Panc1 (cell line): ENCODE results near the gene APP.

Experiments
- POLR2AphosphoS5 ChIP-seq: IDR thresholded peaks from 2 replicates; pipeline ENCODE4 v1.6.1; 2012; ENCODE audit warnings: mild to moderate bottlenecking, low read depth, low read length, moderate library complexity
- SIN3A ChIP-seq: IDR thresholded peaks from 2 replicates; pipeline ENCODE4 v1.6.1; 2012; ENCODE audit warnings: low read depth, mild to moderate bottlenecking, low read length, moderate library complexity, borderline replicate concordance; ENCODE audit not compliant: insufficient read depth
- TF ChIP-seq, protein P1 (sequence below): fragments of 450-650 bp; IDR thresholded peaks from 2 replicates; pipeline ENCODE4 v1.5.1; 2017; ENCODE audit warnings: mild to moderate bottlenecking
- TF ChIP-seq, protein P2 (sequence below), 2 experiments: IDR thresholded peaks; 2 replicates each; pipeline ENCODE4 v1.6.1; 2011 to 2012; ENCODE audit warnings: low read depth in 2 of 2, control low read depth in 1 of 2, low read length in 1 of 2, mild to moderate bottlenecking in 1 of 2, moderate library complexity in 1 of 2; ENCODE audit not compliant: insufficient read depth in 1 of 2

DNA sequence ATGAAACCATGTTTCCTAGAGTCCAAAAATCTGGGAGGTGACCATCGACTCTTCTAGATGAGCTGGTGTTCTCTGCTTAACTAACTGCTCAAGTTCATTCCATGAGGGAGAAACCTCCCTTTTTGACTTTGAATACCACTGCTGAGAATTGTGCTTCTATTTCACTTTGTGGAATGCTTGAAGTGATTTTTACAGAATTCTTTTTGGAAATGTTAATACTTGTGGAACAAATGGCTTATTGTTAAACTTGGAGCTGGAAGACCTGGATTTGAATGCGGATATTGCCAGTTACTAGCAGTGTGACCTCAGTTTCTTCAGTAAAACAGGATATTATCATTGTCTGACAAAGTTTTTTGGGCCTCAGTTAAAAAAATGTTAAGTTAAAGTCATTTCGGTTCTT is 36.5 kb upstream of the APP start:
- TF ChIP-seq POLR2AphosphoS5 (no peak), SIN3A (no peak)
- TF ChIP-seq, protein P1, sequence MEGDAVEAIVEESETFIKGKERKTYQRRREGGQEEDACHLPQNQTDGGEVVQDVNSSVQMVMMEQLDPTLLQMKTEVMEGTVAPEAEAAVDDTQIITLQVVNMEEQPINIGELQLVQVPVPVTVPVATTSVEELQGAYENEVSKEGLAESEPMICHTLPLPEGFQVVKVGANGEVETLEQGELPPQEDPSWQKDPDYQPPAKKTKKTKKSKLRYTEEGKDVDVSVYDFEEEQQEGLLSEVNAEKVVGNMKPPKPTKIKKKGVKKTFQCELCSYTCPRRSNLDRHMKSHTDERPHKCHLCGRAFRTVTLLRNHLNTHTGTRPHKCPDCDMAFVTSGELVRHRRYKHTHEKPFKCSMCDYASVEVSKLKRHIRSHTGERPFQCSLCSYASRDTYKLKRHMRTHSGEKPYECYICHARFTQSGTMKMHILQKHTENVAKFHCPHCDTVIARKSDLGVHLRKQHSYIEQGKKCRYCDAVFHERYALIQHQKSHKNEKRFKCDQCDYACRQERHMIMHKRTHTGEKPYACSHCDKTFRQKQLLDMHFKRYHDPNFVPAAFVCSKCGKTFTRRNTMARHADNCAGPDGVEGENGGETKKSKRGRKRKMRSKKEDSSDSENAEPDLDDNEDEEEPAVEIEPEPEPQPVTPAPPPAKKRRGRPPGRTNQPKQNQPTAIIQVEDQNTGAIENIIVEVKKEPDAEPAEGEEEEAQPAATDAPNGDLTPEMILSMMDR = no peak
- TF ChIP-seq, protein P2, sequence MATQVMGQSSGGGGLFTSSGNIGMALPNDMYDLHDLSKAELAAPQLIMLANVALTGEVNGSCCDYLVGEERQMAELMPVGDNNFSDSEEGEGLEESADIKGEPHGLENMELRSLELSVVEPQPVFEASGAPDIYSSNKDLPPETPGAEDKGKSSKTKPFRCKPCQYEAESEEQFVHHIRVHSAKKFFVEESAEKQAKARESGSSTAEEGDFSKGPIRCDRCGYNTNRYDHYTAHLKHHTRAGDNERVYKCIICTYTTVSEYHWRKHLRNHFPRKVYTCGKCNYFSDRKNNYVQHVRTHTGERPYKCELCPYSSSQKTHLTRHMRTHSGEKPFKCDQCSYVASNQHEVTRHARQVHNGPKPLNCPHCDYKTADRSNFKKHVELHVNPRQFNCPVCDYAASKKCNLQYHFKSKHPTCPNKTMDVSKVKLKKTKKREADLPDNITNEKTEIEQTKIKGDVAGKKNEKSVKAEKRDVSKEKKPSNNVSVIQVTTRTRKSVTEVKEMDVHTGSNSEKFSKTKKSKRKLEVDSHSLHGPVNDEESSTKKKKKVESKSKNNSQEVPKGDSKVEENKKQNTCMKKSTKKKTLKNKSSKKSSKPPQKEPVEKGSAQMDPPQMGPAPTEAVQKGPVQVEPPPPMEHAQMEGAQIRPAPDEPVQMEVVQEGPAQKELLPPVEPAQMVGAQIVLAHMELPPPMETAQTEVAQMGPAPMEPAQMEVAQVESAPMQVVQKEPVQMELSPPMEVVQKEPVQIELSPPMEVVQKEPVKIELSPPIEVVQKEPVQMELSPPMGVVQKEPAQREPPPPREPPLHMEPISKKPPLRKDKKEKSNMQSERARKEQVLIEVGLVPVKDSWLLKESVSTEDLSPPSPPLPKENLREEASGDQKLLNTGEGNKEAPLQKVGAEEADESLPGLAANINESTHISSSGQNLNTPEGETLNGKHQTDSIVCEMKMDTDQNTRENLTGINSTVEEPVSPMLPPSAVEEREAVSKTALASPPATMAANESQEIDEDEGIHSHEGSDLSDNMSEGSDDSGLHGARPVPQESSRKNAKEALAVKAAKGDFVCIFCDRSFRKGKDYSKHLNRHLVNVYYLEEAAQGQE (IDR thresholded peaks at IDR 0.05; ENCODE audit: insufficient read depth in 1 of 2, low read depth in 2 of 2, low read length in 1 of 2) = no peak
